Epidermal melanocyte (primary cell): ENCODE data around the gene MVK.
"Not testable (repeated sequence)": the region's sequence is repeated elsewhere in the genome, so short reads cannot be mapped to it uniquely, and the experiment has no call there.

Experiments
- DNase-seq: peaks from one replicate; pipeline ENCODE4 v3.0.0; 2011; ENCODE audit warnings: low spot score; ENCODE audit not compliant: insufficient read length

Gene MVK

GRCh38 chr12:109588461-109589239, 15.1 kb downstream of the MVK start:
- DNase-seq: no peak

GRCh38 chr12:109589240-109589590, 15.6 kb downstream of the MVK start:
- DNase-seq: no peak

- DNase-seq: no peak
These were observed 16.2 kb downstream of the MVK start for GRCh38 chr12:109589691-109590245.

- DNase-seq: no peak
These were observed 17.0 kb downstream of the MVK start for GRCh38 chr12:109590566-109590965.

- DNase-seq: no peak
These were observed 17.4 kb downstream of the MVK start for GRCh38 chr12:109591041-109591440.

- no peak for DNase-seq
These were observed 18.8 kb downstream of the MVK start for GRCh38 chr12:109592195-109592904.

GRCh38 chr12:109592905-109593272, 19.3 kb downstream of the MVK start:
- no peak for DNase-seq

GRCh38 chr12:109594556-109595317, 21.1 kb downstream of the MVK start:
- DNase-seq: no peak

- no peak for DNase-seq
These were observed 21.8 kb downstream of the MVK start for GRCh38 chr12:109595321-109595902.

GRCh38 chr12:109596418-109597244, 23.0 kb downstream of the MVK start:
- no peak for DNase-seq

- DNase-seq: no peak
These were observed 23.8 kb downstream of the MVK start for GRCh38 chr12:109597414-109597794.

GRCh38 chr12:109597795-109598427, 24.3 kb downstream of the MVK start:
- peak; percentile 95 for DNase-seq

- no peak for DNase-seq
These were observed 24.8 kb downstream of the MVK start for GRCh38 chr12:109598428-109598854.

- DNase-seq: no peak
These were observed 25.5 kb downstream of the MVK start for GRCh38 chr12:109599087-109599486.

- no peak for DNase-seq
These were observed 26.9 kb downstream of the MVK start for GRCh38 chr12:109600481-109600880.

- no peak for DNase-seq
These were observed 27.4 kb downstream of the MVK start for GRCh38 chr12:109600995-109601394.

- no peak for DNase-seq
These were observed 28.0 kb downstream of the MVK start for GRCh38 chr12:109601557-109601956.

- DNase-seq: not testable (repeated sequence)
These were observed 28.5 kb downstream of the MVK start for GRCh38 chr12:109602132-109602531.

GRCh38 chr12:109604132-109604585, 30.6 kb downstream of the MVK start:
- no peak for DNase-seq

GRCh38 chr12:109605016-109605415, 31.4 kb downstream of the MVK start:
- DNase-seq: no peak
